Esophagus muscularis mucosa (tissue), 3 donors: Measurements from ENCODE around the gene COX14.

Experiments used
- POLR2A ChIP-seq: fragments of 450-650 bp; IDR thresholded peaks from one replicate; pipeline ENCODE4 v1.6.1; 2017; ENCODE audit warnings: antibody characterized with exemption, moderate library complexity, mild to moderate bottlenecking, low read depth
- POLR2AphosphoS5 ChIP-seq, 2 donors: sonication (generic); formaldehyde crosslinking; IDR thresholded peaks; one replicate each; pipeline ENCODE4 v1.6.1; 2017; ENCODE audit warnings: antibody characterized with exemption in 2 of 2
- TF ChIP-seq, protein P1 (sequence below), 3 experiments: fragments of 200-600 bp in 2 of 3; fragments of 450-650 bp in 1 of 3; sonication (generic) in 2 of 3; IDR thresholded peaks; one replicate each; pipeline ENCODE4 v1.5.1; 2017 to 2019; ENCODE audit warnings: antibody characterized with exemption in 3 of 3, mild to moderate bottlenecking in 2 of 3, moderate library complexity in 1 of 3

DNA sequence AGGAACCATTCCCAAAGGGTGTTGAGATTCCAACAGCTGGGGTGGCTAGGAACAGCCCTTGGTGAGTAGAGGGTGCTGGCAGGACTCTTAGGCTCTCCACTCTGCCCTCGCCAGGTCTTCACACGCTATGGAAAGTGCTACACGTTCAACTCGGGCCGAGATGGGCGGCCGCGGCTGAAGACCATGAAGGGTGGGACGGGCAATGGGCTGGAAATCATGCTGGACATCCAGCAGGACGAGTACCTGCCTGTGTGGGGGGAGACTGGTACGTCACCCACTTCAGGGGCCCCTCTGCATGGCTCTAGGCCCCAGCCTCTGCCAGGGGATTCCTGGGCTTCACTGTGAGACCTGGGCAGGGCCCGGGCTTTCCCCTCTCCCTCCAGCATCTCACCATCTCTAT is 34.9 kb upstream of the COX14 start:
- TF ChIP-seq, protein P1, sequence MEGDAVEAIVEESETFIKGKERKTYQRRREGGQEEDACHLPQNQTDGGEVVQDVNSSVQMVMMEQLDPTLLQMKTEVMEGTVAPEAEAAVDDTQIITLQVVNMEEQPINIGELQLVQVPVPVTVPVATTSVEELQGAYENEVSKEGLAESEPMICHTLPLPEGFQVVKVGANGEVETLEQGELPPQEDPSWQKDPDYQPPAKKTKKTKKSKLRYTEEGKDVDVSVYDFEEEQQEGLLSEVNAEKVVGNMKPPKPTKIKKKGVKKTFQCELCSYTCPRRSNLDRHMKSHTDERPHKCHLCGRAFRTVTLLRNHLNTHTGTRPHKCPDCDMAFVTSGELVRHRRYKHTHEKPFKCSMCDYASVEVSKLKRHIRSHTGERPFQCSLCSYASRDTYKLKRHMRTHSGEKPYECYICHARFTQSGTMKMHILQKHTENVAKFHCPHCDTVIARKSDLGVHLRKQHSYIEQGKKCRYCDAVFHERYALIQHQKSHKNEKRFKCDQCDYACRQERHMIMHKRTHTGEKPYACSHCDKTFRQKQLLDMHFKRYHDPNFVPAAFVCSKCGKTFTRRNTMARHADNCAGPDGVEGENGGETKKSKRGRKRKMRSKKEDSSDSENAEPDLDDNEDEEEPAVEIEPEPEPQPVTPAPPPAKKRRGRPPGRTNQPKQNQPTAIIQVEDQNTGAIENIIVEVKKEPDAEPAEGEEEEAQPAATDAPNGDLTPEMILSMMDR (IDR thresholded peaks at IDR 0.05), result no peak
- no peak for TF ChIP-seq POLR2A
- TF ChIP-seq POLR2AphosphoS5 (IDR thresholded peaks at IDR 0.05), result no peak
